Hematopoietic multipotent progenitor cell (in vitro differentiated cells): ENCODE data around the gene PHF13. TPM values are rescaled to one million over a fixed set of nuclear protein-coding genes. Genes with fewer than 3 reads are reported as not detected.
"Not testable (repeated sequence)": the region's sequence is repeated elsewhere in the genome, so short reads cannot be mapped to it uniquely, and the experiment has no call there.

Experiments
- DNase-seq, 3 donors: peaks; one replicate each; pipeline ENCODE4 v3.0.0-alpha.2; 2011 to 2015; ENCODE audit warnings: low read depth in 2 of 3, low spot score in 2 of 3
- total RNA-seq: library from RNA; depleted of rRNA; stranded (reverse); fragments of >200 nt; gene quantifications from one replicate; pipeline ENCODE4 v1.2.3, GENCODE V29; 2012

The PHF13 gene
- total RNA-seq, 1 donor: 7.0 TPM

DNA sequence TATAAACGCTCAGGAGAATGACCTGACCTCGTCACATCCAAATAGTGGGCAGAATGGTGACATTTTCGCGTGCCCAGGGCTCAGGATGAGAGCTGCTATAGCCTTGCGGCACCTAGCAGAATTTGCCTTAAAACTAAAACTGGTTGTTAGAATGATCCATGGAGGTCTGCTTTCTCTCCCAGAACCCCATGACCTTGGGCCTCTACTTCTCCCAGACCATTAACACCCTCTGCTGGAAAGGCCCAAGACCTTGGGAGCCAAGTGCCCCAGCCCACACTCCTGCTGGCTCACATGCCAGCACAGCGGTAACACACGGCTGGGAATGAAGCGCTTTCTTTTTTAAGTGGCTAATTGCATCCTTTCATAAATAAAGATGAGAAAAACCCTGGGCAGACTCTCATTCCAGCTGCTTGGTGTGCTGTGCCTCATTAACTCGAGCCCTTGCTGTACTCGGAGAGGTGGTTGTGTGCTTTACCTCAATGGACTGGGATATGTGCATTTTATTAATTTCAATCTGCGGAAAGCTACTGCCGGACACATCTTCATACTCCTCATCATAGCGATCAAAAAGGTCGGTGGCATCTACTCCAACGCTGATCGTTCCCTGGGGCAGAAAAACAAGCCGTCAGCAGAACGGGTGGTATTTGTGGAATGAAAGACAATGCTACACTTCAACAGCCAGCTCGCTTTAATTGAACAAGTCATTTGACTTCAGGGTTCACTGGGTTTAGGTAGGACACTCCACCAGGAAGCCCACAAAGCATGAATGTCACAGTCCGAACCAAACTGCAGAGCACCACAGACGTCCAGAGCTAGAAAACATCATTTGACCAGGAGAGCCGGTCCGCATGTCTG is 40.1 kb downstream of the PHF13 start:
- no peak for DNase-seq

GRCh38 chr1:6657138-6657537 is 43.6 kb downstream of the PHF13 start:
- DNase-seq: no peak

GRCh38 chr1:6658359-6659060 is 45.0 kb downstream of the PHF13 start:
- no peak for DNase-seq

DNA sequence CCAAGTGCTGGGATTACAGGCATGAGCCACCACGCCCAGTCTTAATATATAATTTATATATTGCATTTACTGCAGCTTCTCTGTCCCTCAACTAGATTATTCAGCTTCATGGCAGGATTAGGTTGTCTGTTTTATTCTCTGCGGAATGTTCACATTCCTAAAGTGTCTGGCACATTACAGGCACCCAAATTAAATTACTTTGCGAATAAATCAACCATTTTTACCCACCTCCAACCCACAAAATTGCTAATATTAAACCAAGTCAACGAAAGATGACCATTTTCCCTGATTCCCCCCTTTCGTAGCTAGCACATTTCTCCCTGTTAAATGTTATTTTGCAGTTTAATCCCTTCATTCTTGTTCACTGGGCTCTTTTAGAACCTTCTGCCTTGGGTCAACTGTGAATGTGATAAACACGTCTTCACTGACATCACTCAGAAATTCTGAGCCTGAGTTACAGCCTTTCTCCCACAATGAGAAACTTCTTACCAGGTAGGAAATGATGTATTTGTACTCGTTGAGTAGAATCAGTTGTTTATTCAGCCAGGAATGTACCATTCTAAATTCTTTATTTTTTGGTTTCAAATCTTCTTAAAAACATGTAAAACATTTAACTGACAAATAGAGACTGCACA is 47.0 kb downstream of the PHF13 start:
- DNase-seq: no peak

DNA sequence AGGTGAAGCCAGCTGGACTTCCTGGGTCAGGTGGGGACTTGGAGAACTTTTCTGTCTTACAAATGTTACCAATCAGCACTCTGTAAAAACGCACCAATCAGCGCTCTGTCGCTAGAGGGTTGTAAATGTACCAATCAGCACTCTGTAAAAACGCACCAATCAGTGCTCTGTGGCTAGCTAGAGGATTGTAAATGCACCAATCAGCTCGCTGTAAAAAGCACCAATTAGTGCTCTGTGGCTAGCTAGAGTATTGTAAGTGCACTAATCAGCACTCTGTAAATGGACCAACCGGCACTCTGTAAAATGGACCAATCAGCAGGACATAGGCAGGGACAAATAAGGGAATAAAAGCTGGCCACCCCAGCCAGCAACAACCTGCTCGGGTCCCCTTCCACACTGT is 48.9 kb downstream of the PHF13 start:
- DNase-seq: not testable (repeated sequence)

DNA sequence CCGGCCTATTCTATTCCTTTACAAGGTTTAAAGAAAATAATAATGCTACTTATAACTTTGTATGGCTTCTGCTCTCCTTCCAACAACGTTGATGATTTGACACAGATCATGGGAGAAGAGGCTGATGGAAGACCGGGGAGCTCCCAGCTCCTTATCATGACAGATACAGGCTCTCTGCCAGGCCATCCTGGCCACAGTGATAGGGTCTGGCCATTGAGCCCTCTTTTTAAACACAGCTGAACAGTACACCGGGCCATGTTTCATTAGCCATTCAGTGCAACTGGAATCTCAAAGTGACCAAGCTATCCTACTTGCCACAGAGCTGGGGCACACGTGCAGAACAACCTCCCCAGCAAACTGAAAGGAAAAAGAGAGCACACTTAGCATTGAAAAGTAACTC is 53.2 kb downstream of the PHF13 start:
- DNase-seq: no peak

DNA sequence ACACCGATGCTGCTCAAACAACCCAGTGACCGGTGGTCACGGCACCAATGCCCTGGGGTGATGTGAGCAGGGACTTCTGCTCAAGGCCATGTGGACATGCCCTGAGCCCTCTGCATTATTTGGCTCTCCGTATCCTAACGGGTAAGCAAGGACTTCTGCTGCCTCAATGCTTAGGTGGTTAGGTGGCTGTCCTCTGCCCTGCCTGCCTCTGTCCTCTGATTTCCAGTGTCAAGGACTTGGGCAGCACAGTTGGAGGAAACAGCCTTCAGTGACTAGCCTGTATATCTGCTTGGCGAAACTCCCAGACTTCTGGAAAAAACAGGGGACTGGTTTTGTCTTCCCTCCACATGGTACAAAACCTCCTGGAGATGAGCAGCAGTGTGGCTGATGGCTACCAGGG is 53.6 kb downstream of the PHF13 start:
- DNase-seq: no peak

DNA sequence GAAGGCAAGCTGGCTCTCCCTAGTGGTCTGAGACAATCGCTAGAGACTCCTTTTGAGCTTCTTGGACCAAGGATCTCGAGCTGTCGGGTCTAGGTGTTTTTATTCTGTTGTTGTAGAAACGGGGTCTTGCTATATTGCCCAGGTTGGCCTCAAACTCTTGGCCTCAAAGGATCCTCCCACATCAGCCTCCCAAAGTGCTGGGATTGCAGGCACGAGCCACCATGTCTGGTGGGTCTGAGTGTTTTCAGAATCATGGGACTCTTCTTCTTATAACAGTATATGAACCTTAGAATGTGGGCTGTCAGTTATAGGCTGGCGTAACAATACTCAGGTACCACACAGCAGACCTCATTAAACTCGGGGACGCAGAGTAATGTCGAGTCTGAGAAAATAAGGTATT is 55.0 kb downstream of the PHF13 start:
- DNase-seq: no peak

DNA sequence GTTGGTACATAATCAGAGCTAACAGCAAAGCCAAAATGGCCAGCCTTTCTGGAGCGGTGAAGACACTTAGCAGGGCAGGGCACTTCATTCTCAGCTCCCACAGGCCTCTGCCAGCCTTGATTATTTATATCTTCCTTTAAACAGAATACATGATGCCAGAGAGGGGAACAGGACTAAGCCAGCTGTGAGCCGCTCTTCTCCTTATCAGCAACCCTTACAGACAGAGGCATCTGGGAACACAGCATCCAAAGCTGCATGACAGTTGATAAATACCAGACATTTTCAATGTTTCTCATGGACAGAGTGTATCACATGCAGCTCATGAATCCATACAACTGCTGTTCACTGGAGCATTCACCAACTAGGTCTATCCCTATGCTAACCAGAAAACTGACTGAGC is 59.0 kb downstream of the PHF13 start:
- DNase-seq: peak in 2 of 3 donors; percentile 7 to 9

Other genes with a start within 250 kb of the PHF13 start
- 38.8 TPM for gene ACOT7, start 220.0 kb upstream of the PHF13 start, total RNA-seq
- under 0.01 TPM for gene HES2, start 193.8 kb upstream of the PHF13 start, total RNA-seq
- gene ESPN, start 189.0 kb upstream of the PHF13 start, total RNA-seq: 0.27 TPM
- 7.3 TPM for gene TNFRSF25, start 147.6 kb upstream of the PHF13 start, total RNA-seq
- 0.54 TPM for gene PLEKHG5, start 122.1 kb upstream of the PHF13 start, total RNA-seq
- 19.1 TPM for gene NOL9, start 59.2 kb upstream of the PHF13 start, total RNA-seq
- gene TAS1R1, start 58.4 kb upstream of the PHF13 start, total RNA-seq: not detected
- gene ZBTB48, start 33.7 kb upstream of the PHF13 start, total RNA-seq: 60.9 TPM
- 41.7 TPM for gene KLHL21, start 10.9 kb upstream of the PHF13 start, total RNA-seq
- 19.4 TPM for gene THAP3, start 11.1 kb downstream of the PHF13 start, total RNA-seq
- 14.5 TPM for gene DNAJC11, start 88.1 kb downstream of the PHF13 start, total RNA-seq
- gene CAMTA1, start 171.7 kb downstream of the PHF13 start, total RNA-seq: 19.9 TPM